BE2C (cell line): Measurements from ENCODE around the gene CFAP68.

Experiments used
- DNase-seq: peaks from one replicate; pipeline ENCODE4 v3.0.0-alpha.2; 2020
- H3K27me3 ChIP-seq: fragments of 250-450 bp; sonication (Bioruptor Pico); 2 replicates; pipeline ENCODE4 v1.5.1; 2020; ENCODE audit warnings: mild to moderate bottlenecking
- H3K36me3 ChIP-seq: fragments of 250-450 bp; sonication (Bioruptor Pico); 2 replicates; pipeline ENCODE4 v1.5.1; 2020; ENCODE audit warnings: mild to moderate bottlenecking
- H3K4me1 ChIP-seq: fragments of 250-450 bp; sonication (Bioruptor Pico); 2 replicates; pipeline ENCODE4 v1.5.1; 2020
- H3K4me3 ChIP-seq: 2 replicates; pipeline ENCODE4 v1.5.1; 2011; ENCODE audit warnings: low read depth, low read length
- H3K9me3 ChIP-seq: fragments of 250-450 bp; sonication (Bioruptor Pico); 2 replicates; pipeline ENCODE4 v1.5.1; 2020
- CTCF ChIP-seq: IDR thresholded peaks from 2 replicates; pipeline ENCODE4 v1.5.1; 2012; ENCODE audit warnings: mild to moderate bottlenecking, low read depth, low read length

The CFAP68 gene

GRCh38 chr11:111922803-111923202 is 43.5 kb downstream of the CFAP68 start:
- Histone ChIP-seq H3K27me3 (no peaks in the 10 kb centered on the region), H3K4me3 (no peak overlapping the region), H3K36me3 (no peaks in the 10 kb centered on the region), H3K4me1 (peaks cover 6% of the 10 kb centered on the region), H3K9me3 (no peaks in the 10 kb centered on the region)
- no peak for TF ChIP-seq CTCF
- no peak for DNase-seq

- no peak for DNase-seq
- no peak for TF ChIP-seq CTCF
- Histone ChIP-seq H3K27me3 (no peaks in the 10 kb centered on the region), H3K4me3 (no peak overlapping the region), H3K4me1 (peaks cover 6% of the 10 kb centered on the region), H3K36me3 (no peaks in the 10 kb centered on the region), H3K9me3 (no peaks in the 10 kb centered on the region)
Measured at GRCh38 chr11:111923351-111923788, 44.0 kb downstream of the CFAP68 start.

- H3K9me3 ChIP-seq, result no peaks in the 10 kb centered on the region
- peaks cover 6% of the 10 kb centered on the region for H3K4me1 ChIP-seq
- H3K4me3 ChIP-seq, result no peak overlapping the region
- H3K27me3 ChIP-seq, result no peaks in the 10 kb centered on the region
- no peaks in the 10 kb centered on the region for H3K36me3 ChIP-seq
- TF ChIP-seq CTCF, result no peak
- no peak for DNase-seq
Measured at GRCh38 chr11:111923951-111924350, 44.6 kb downstream of the CFAP68 start.

GRCh38 chr11:111925953-111926352 is 46.6 kb downstream of the CFAP68 start:
- H3K9me3 ChIP-seq, result no peaks in the 10 kb centered on the region
- H3K4me1 ChIP-seq, result peaks cover 6% of the 10 kb centered on the region
- no peaks in the 10 kb centered on the region for H3K27me3 ChIP-seq
- H3K4me3 ChIP-seq, result no peak overlapping the region
- no peaks in the 10 kb centered on the region for H3K36me3 ChIP-seq
- no peak for DNase-seq
- TF ChIP-seq CTCF, result no peak

GRCh38 chr11:111926505-111927391 is 47.4 kb downstream of the CFAP68 start:
- TF ChIP-seq CTCF, result no peak
- Histone ChIP-seq H3K4me3 (peak overlapping the region; percentile 64), H3K36me3 (no peaks in the 10 kb centered on the region), H3K9me3 (no peaks in the 10 kb centered on the region), H3K27me3 (no peaks in the 10 kb centered on the region), H3K4me1 (peaks cover 6% of the 10 kb centered on the region)
- peak; percentile 98 for DNase-seq

GRCh38 chr11:111930472-111930871 is 51.1 kb downstream of the CFAP68 start:
- H3K36me3 ChIP-seq, result no peaks in the 10 kb centered on the region
- TF ChIP-seq CTCF, result no peak

More at GRCh38 chr11:111930472-111930871, 51.1 kb downstream of the CFAP68 start:
- Histone ChIP-seq H3K9me3 (no peaks in the 10 kb centered on the region), H3K4me3 (no peak overlapping the region), H3K27me3 (no peaks in the 10 kb centered on the region), H3K4me1 (peaks cover 6% of the 10 kb centered on the region)
- DNase-seq, result no peak
